ENCODE results near the gene TRAP1.

DNA sequence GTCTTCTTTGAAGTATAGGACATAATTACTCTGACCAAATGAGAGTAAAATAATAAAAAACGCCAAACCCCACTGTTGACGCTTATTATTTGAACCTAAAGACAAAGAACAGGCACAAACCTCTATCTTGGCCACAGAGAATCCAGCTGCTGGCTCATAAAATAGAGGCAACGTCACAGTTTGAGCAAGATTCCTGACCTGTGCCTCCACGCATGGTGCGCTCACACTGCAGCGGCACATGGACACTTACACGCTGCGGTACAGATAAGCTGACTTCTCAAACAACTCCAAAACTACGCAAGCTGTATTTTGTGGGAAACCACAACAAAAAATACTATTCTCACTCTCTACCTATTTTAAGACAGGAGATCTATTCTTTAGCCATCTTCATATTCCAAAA lies 38.8 kb upstream of the TRAP1 start:
- TF ChIP-seq, protein P1, sequence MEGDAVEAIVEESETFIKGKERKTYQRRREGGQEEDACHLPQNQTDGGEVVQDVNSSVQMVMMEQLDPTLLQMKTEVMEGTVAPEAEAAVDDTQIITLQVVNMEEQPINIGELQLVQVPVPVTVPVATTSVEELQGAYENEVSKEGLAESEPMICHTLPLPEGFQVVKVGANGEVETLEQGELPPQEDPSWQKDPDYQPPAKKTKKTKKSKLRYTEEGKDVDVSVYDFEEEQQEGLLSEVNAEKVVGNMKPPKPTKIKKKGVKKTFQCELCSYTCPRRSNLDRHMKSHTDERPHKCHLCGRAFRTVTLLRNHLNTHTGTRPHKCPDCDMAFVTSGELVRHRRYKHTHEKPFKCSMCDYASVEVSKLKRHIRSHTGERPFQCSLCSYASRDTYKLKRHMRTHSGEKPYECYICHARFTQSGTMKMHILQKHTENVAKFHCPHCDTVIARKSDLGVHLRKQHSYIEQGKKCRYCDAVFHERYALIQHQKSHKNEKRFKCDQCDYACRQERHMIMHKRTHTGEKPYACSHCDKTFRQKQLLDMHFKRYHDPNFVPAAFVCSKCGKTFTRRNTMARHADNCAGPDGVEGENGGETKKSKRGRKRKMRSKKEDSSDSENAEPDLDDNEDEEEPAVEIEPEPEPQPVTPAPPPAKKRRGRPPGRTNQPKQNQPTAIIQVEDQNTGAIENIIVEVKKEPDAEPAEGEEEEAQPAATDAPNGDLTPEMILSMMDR (IDR thresholded peaks at IDR 0.05 in 2 of 3, conservative IDR thresholded peaks at IDR 0.05 in 1 of 3; ENCODE audit: borderline replicate concordance in 1 of 3, insufficient read depth in 1 of 3, low read depth in 2 of 3, low read length in 2 of 3): no peak
- TF ChIP-seq MAX (IDR thresholded peaks at IDR 0.05) (no peak), POLR2AphosphoS5 (IDR thresholded peaks at IDR 0.05; ENCODE audit: low read depth, low read length) (no peak), CEBPB (IDR thresholded peaks at IDR 0.05; ENCODE audit: low read depth) (no peak), EZH2 (IDR thresholded peaks at IDR 0.05) (no peak), POLR2A (IDR thresholded peaks at IDR 0.05; ENCODE audit: borderline replicate concordance, extremely low read depth, insufficient read depth, insufficient read length) (no peak), REST (IDR thresholded peaks at IDR 0.05; ENCODE audit: low read depth) (no peak), SIN3A (IDR thresholded peaks at IDR 0.05; ENCODE audit: low read depth) (no peak), EZH2phosphoT487 (IDR thresholded peaks at IDR 0.05; ENCODE audit: borderline replicate concordance) (no peak), ZFX (IDR thresholded peaks at IDR 0.05) (no peak), ZNF274 (IDR thresholded peaks at IDR 0.05; ENCODE audit: low read depth, low read length) (no peak), YY1 (IDR thresholded peaks at IDR 0.05; ENCODE audit: extremely low read depth, insufficient replicate concordance, low read depth, low read length) (no peak)
